B cell (primary cell): Measurements from ENCODE around the gene DND1. TPM values are rescaled to one million over a fixed set of nuclear protein-coding genes. Genes with fewer than 3 reads are reported as not detected.

ENCODE experiments used
- ATAC-seq: fragments of 200-7000 bp; cut with Tn5 transposase; one replicate; pipeline ENCODE4 v1.10.0; 2021; ENCODE audit warnings: low read depth, mild to moderate bottlenecking, moderate number of reproducible peaks, moderate library complexity
- CTCF ChIA-PET: fragments of 350-600 bp; sonication (Branson Sonifier 250); formaldehyde crosslinking; loops from one replicate; lab custom pipeline; 2021; ENCODE audit warnings: antibody characterized with exemption, inconsistent platforms; lab: Charles Lee
- POLR2A ChIA-PET: fragments of 350-600 bp; sonication (Branson Sonifier 250); formaldehyde crosslinking; loops from one replicate; lab custom pipeline; 2021; ENCODE audit warnings: antibody characterized with exemption; lab: Charles Lee
- DNase-seq: peaks from one replicate; pipeline ENCODE4 v3.0.0; 2013
- H2AFZ ChIP-seq: 2 replicates; pipeline ENCODE4 v1.6.1; 2012; ENCODE audit warnings: mild to moderate bottlenecking, low read depth, low read length; ENCODE audit not compliant: insufficient read depth, poor library complexity, severe bottlenecking
- H3K27ac ChIP-seq, 2 donors: 1 replicate in 1 of 2; 2 replicates in 1 of 2; pipeline ENCODE4 v1.5.1; 2012 to 2013; ENCODE audit warnings: low read length in 2 of 2, mild to moderate bottlenecking in 2 of 2, moderate library complexity in 1 of 2
- H3K27me3 ChIP-seq, 4 experiments: fragments of 200-600 bp in 1 of 4; sonication (generic) in 1 of 4; replicated peaks in 1 of 4; 1 replicate in 2 of 4; 2 replicates in 2 of 4; pipeline versions ENCODE4 v1.6.1 to v1.7.0; 2013 to 2016; ENCODE audit warnings: low read length in 3 of 4, mild to moderate bottlenecking in 2 of 4, mixed read lengths in 1 of 4, moderate library complexity in 1 of 4; ENCODE audit not compliant: insufficient read depth in 4 of 4, control insufficient read depth in 3 of 4; ENCODE audit errors: control extremely low read depth in 1 of 4
- H3K36me3 ChIP-seq, 2 experiments: replicated peaks in 1 of 2; 1 replicate in 1 of 2; 2 replicates in 1 of 2; pipeline versions ENCODE4 v1.6.1 to v1.7.1; 2013; ENCODE audit warnings: low read length in 1 of 2; ENCODE audit not compliant: insufficient read depth in 2 of 2, control insufficient read depth in 1 of 2; ENCODE audit errors: control extremely low read depth in 1 of 2, extremely low read depth in 1 of 2
- H3K4me1 ChIP-seq, 2 donors: fragments of 200-600 bp in 1 of 2; sonication (generic) in 1 of 2; 1 replicate in 1 of 2; 2 replicates in 1 of 2; pipeline versions ENCODE4 v1.5.1 to v1.6.1; 2013 to 2017; ENCODE audit warnings: low read length in 2 of 2; ENCODE audit not compliant: control insufficient read depth in 2 of 2, insufficient read depth in 2 of 2
- H3K4me2 ChIP-seq: replicated peaks from 2 replicates; pipeline ENCODE3; 2012; ENCODE audit warnings: mild to moderate bottlenecking, low read depth, low read length; ENCODE audit not compliant: poor library complexity, severe bottlenecking
- H3K4me3 ChIP-seq, 5 experiments: fragments of 200-600 bp in 1 of 5; sonication (generic) in 1 of 5; 1 replicate in 3 of 5; 2 replicates in 2 of 5; pipeline versions ENCODE4 v1.5.1 to v1.7.0; 2011 to 2016; ENCODE audit warnings: low read length in 4 of 5, mild to moderate bottlenecking in 4 of 5, low read depth in 2 of 5, control low read depth in 1 of 5, moderate library complexity in 1 of 5; ENCODE audit not compliant: insufficient read depth in 1 of 5; ENCODE audit errors: control extremely low read depth in 1 of 5, extremely low read depth in 1 of 5
- H3K79me2 ChIP-seq: fragments of 200-600 bp; sonication (generic); one replicate; pipeline ENCODE4 v1.6.0; 2016; ENCODE audit warnings: low read length; ENCODE audit not compliant: control insufficient read depth, insufficient read depth
- H3K9ac ChIP-seq: fragments of 200-600 bp; sonication (generic); 2 replicates; pipeline ENCODE4 v1.6.1; 2017; ENCODE audit warnings: mild to moderate bottlenecking, low read length, moderate library complexity
- H3K9me3 ChIP-seq, 3 donors: one replicate each; pipeline versions ENCODE4 v1.6.1 to v1.7.1; 2013; ENCODE audit warnings: low read length in 2 of 3; ENCODE audit not compliant: control insufficient read depth in 2 of 3, insufficient read depth in 1 of 3; ENCODE audit errors: control extremely low read depth in 1 of 3
- H4K20me1 ChIP-seq: 2 replicates; pipeline ENCODE4 v1.6.0; 2012; ENCODE audit warnings: mild to moderate bottlenecking, low read length; ENCODE audit not compliant: insufficient read depth, control insufficient read depth, poor library complexity, severe bottlenecking
- H3K27ac Mint-ChIP-seq: one replicate; pipeline ENCODE4 v1.8.0; 2021; ENCODE audit warnings: mixed read lengths
- H3K27me3 Mint-ChIP-seq: one replicate; pipeline ENCODE4 v1.8.0; 2021; ENCODE audit warnings: mixed read lengths
- H3K4me1 Mint-ChIP-seq: one replicate; pipeline ENCODE4 v1.8.0; 2021; ENCODE audit warnings: mixed read lengths
- H3K4me3 Mint-ChIP-seq: one replicate; pipeline ENCODE4 v1.8.0; 2021; ENCODE audit warnings: mixed read lengths
- H3K9me3 Mint-ChIP-seq: one replicate; pipeline ENCODE4 v1.8.0; 2022; ENCODE audit warnings: mixed read lengths; ENCODE audit not compliant: insufficient read depth
- CTCF ChIP-seq: fragments of 200-600 bp; IDR thresholded peaks from one replicate; pipeline ENCODE4 v1.8.0; 2022; ENCODE audit warnings: antibody characterized with exemption, mild to moderate bottlenecking
- EZH2 ChIP-seq: IDR thresholded peaks from 2 replicates; pipeline ENCODE4 v1.6.1; 2012; ENCODE audit warnings: borderline replicate concordance, low read depth, mild to moderate bottlenecking, moderate library complexity, low read length; ENCODE audit not compliant: insufficient read depth, poor library complexity, severe bottlenecking
- WGBS: methylation state at CpG from one replicate; pipeline ENCODE4 v1.1.5; 2013; ENCODE audit warnings: missing lambda C conversion rate; ENCODE audit not compliant: insufficient coverage; 5-methylcytosine and 5-hydroxymethylcytosine counted together
- intact Hi-C: fragments of 100-400 bp; cut with micrococcal nuclease; formaldehyde crosslinking; loops from one replicate; pipeline ENCODE4 v1.10.0; 2022
- polyA plus RNA-seq: library from polyadenylated mRNA; depleted of rRNA; stranded (reverse); fragments of >200 nt; gene quantifications from 2 replicates; pipeline ENCODE4 v1.2.3, GENCODE V29; 2012
- total RNA-seq, 2 donors: library from RNA; stranded (reverse); fragments of 120-200 nt in 1 of 2; gene quantifications; 1 replicate in 1 of 2; 2 replicates in 1 of 2; pipeline versions ENCODE4 v1.2.3 to v1.2.4, GENCODE V29; 2013 to 2022

Gene DND1
- total and polyA plus RNA-seq, 2 donors (not counting 1 experiment from before 2014, with no cell fraction given): 3.0 to 3.6 TPM

GRCh38 chr5:140633021-140633471 lies 40.3 kb downstream of the DND1 start, which contains the start of gene CD14:
TSS of gene CD14 (minus strand) at chr5:140633175. CDS start at chr5:140633071, 104 bp downstream.
- ATAC-seq: no peak
- H3K9me3 ChIP-seq: peaks cover 0 to 8% (median 6%) of the 10 kb centered on the region in 3 donors
- 10% methylated on average over 9 of the region's 16 CpGs for whole genome bisulfite sequencing
- peaks cover 21% of the 10 kb centered on the region for H3K4me1 Mint-ChIP-seq
- H3K27ac Mint-ChIP-seq: peak within 1 kb of the TSS; percentile 10
- no peaks in the 10 kb centered on the region for H3K79me2 ChIP-seq
- peaks cover 0 to 37% (median 14%) of the 10 kb centered on the region in 4 experiments for H3K27me3 ChIP-seq
- no peaks in the 10 kb centered on the region for H3K36me3 ChIP-seq
- H2AFZ ChIP-seq: peak within 1 kb of the TSS; percentile 95
- H3K4me3 Mint-ChIP-seq: peak within 1 kb of the TSS; percentile 95
- H3K4me1 ChIP-seq: peaks cover 16 to 19% of the 10 kb centered on the region in 2 donors
- H4K20me1 ChIP-seq: no peaks in the 10 kb centered on the region
- peak within 1 kb of the TSS; percentile 93 for H3K4me2 ChIP-seq
- intact Hi-C loops: no loop called here
- H3K9ac ChIP-seq: peak within 1 kb of the TSS; percentile 71
- ChIA-PET POLR2A (interaction anchor here (0.6 to 1.6 kb wide), 5 partner anchors 14 to 285 kb away, joined by 3 to 4 read pairs (median 4); partner anchors contain the start of genes EIF4EBP3, IK, NDUFA2 and WDR55), CTCF (interaction anchor here (0.6 to 1.1 kb wide), 3 partner anchors 86 to 281 kb away, joined by 3 to 4 read pairs (median 3); partner anchors contain the start of gene EIF4EBP3)
- peaks cover 17% of the 10 kb centered on the region for H3K27me3 Mint-ChIP-seq
- H3K27ac ChIP-seq: no peak within 1 kb of the TSS
- no peak for DNase-seq
- TF ChIP-seq CTCF (no peak), EZH2 (no peak)
- peak within 1 kb of the TSS; percentile 61 to 67 (median 66) for H3K4me3 ChIP-seq
- H3K9me3 Mint-ChIP-seq: peaks cover 1% of the 10 kb centered on the region
